PC-3 (cell line): ENCODE data around the gene CLUH. TPM values are rescaled to one million over a fixed set of nuclear protein-coding genes. Genes with fewer than 3 reads are reported as not detected.

ENCODE experiments used
- ATAC-seq: fragments of 200-7000 bp; cut with Tn5 transposase; 2 replicates; pipeline ENCODE4 v1.9.1; 2020; ENCODE audit warnings: mild to moderate bottlenecking, moderate library complexity
- BruUV-seq: library from RNA; stranded (reverse); fragments of 400-500 nt; replicated peaks from 2 replicates; lab custom pipeline; 2021; lab: Mats Ljungman, UMichigan
- CTCF ChIA-PET: fragments of 300-600 bp; sonication (Branson Sonifier 250); formaldehyde crosslinking; loops from one replicate; lab custom pipeline; 2022; ENCODE audit warnings: antibody characterized with exemption; lab: Charles Lee
- POLR2A ChIA-PET: fragments of 300-600 bp; sonication (Branson Sonifier 250); formaldehyde crosslinking; loops from one replicate; lab custom pipeline; 2022; ENCODE audit warnings: antibody characterized with exemption; ENCODE audit not compliant: unreplicated experiment; lab: Charles Lee
- DNase-seq: peaks from one replicate; pipeline ENCODE4 v3.0.0-alpha.2; 2015
- H2AFZ ChIP-seq: fragments of 300-600 bp; sonication (generic); 2 replicates; pipeline ENCODE4 v1.6.0; 2016; ENCODE audit warnings: antibody characterized with exemption, low read length
- H3F3A ChIP-seq: fragments of 300-600 bp; sonication (generic); one replicate; pipeline ENCODE4 v1.6.0; 2017; ENCODE audit warnings: antibody characterized with exemption, low read length, control low read depth, mild to moderate bottlenecking; ENCODE audit not compliant: unreplicated experiment
- H3K27ac ChIP-seq: fragments of 300-600 bp; sonication (generic); 2 replicates; pipeline ENCODE4 v1.5.1; 2016; ENCODE audit warnings: mild to moderate bottlenecking, low read length
- H3K27me3 ChIP-seq: fragments of 300-600 bp; sonication (generic); 2 replicates; pipeline ENCODE4 v1.6.1; 2016; ENCODE audit warnings: low read length, mixed read lengths
- H3K36me3 ChIP-seq: fragments of 300-600 bp; sonication (generic); 2 replicates; pipeline ENCODE4 v1.6.1; 2016; ENCODE audit warnings: low read depth, mixed run types, low read length, mixed read lengths
- H3K4me1 ChIP-seq: fragments of 300-600 bp; sonication (generic); 2 replicates; pipeline ENCODE4 v1.5.1; 2016; ENCODE audit warnings: low read length; ENCODE audit not compliant: insufficient read depth
- H3K4me2 ChIP-seq: fragments of 300-600 bp; sonication (generic); 2 replicates; pipeline ENCODE4 v1.6.0; 2016; ENCODE audit warnings: low read length
- H3K4me3 ChIP-seq: fragments of 300-600 bp; sonication (generic); 2 replicates; pipeline ENCODE4 v1.5.1; 2016; ENCODE audit warnings: mild to moderate bottlenecking, low read length, mixed read lengths
- H3K79me2 ChIP-seq: fragments of 300-600 bp; sonication (generic); 2 replicates; pipeline ENCODE4 v1.6.1; 2017; ENCODE audit warnings: low read length, mixed read lengths
- H3K9ac ChIP-seq: fragments of 300-600 bp; sonication (generic); 2 replicates; pipeline ENCODE4 v1.6.0; 2016; ENCODE audit warnings: mild to moderate bottlenecking, low read length
- H3K9me2 ChIP-seq: fragments of 300-600 bp; sonication (generic); replicated peaks from 2 replicates; pipeline ENCODE4 v1.6.1; 2016; ENCODE audit warnings: mixed run types, low read length, mixed read lengths
- H3K9me3 ChIP-seq: fragments of 300-600 bp; sonication (generic); 2 replicates; pipeline ENCODE4 v1.6.1; 2016; ENCODE audit warnings: low read length, mixed read lengths
- H4K20me1 ChIP-seq: fragments of 300-600 bp; sonication (generic); 2 replicates; pipeline ENCODE4 v1.6.1; 2016; ENCODE audit warnings: low read length, mixed read lengths
- EZH2 ChIP-seq: fragments of 300-600 bp; sonication (generic); IDR thresholded peaks from one replicate; pipeline ENCODE4 v1.6.1; 2017; ENCODE audit warnings: antibody characterized with exemption, mild to moderate bottlenecking, low read length; ENCODE audit not compliant: unreplicated experiment
- EZH2phosphoT487 ChIP-seq: fragments of 300-600 bp; sonication (generic); IDR thresholded peaks from 2 replicates; pipeline ENCODE4 v1.6.1; 2018; ENCODE audit warnings: mild to moderate bottlenecking, antibody characterized with exemption, low read length, borderline replicate concordance
- intact Hi-C: fragments of 100-400 bp; cut with micrococcal nuclease; formaldehyde crosslinking; loops from 2 replicates; pipeline ENCODE4 v1.9.0; 2023
- total RNA-seq: library from RNA; depleted of rRNA; stranded (reverse); fragments of >200 nt; gene quantifications from 2 replicates; pipeline ENCODE4 v1.2.3, GENCODE V29; 2014
- TF ChIP-seq, protein P1 (sequence below): fragments of 300-600 bp; sonication (generic); conservative IDR thresholded peaks from 2 replicates; pipeline ENCODE4 v1.5.1; 2017; ENCODE audit warnings: antibody characterized with exemption, low read depth, mild to moderate bottlenecking, low read length

The CLUH gene
- total RNA-seq, 1 experiment from 2014 or later: 108 TPM

DNA sequence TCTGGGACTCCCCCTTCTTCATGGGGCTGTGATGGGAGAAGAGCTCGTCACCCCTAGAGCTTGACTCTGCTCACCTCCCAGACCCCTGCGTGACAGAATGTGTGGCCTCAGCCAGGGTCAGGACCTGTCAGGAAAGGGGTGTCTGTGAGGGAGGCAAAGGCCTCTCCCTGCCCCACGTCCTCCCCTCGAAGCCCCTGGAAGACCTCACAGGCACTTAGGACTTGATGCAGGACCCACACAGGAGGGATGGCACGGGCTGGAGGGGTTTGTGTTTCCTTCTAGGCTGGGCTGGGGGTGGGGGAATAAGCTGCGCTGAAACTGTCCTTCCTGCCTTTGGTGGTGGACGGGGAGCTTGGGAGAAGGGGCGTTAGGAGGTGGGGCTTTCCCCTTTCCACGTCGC, 11.0 kb upstream of the CLUH start:
- no peak for TF ChIP-seq EZH2
- TF ChIP-seq, protein P1, sequence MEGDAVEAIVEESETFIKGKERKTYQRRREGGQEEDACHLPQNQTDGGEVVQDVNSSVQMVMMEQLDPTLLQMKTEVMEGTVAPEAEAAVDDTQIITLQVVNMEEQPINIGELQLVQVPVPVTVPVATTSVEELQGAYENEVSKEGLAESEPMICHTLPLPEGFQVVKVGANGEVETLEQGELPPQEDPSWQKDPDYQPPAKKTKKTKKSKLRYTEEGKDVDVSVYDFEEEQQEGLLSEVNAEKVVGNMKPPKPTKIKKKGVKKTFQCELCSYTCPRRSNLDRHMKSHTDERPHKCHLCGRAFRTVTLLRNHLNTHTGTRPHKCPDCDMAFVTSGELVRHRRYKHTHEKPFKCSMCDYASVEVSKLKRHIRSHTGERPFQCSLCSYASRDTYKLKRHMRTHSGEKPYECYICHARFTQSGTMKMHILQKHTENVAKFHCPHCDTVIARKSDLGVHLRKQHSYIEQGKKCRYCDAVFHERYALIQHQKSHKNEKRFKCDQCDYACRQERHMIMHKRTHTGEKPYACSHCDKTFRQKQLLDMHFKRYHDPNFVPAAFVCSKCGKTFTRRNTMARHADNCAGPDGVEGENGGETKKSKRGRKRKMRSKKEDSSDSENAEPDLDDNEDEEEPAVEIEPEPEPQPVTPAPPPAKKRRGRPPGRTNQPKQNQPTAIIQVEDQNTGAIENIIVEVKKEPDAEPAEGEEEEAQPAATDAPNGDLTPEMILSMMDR: no peak
- no peak for TF ChIP-seq EZH2phosphoT487
- ATAC-seq: no peak
- Histone ChIP-seq H3K4me3 (no peak overlapping the region), H3K4me2 (no peak overlapping the region), H2AFZ (no peak overlapping the region), H3K79me2 (0 out of 2 replicates have a peak, but pooled peaks cover 4% of the 10 kb centered on the region), H3F3A (no peaks in the 10 kb centered on the region), H3K27me3 (no peaks in the 10 kb centered on the region), H3K27ac (no peak overlapping the region), H3K4me1 (no peaks in the 10 kb centered on the region), H3K9ac (no peak overlapping the region), H4K20me1 (no peaks in the 10 kb centered on the region), H3K9me2 (no peaks in the 10 kb centered on the region), H3K36me3 (no peaks in the 10 kb centered on the region), H3K9me3 (no peaks in the 10 kb centered on the region)
- no peak for DNase-seq
- BruUV-seq: no TSS peak
- CTCF ChIA-PET: no interaction called here
- intact Hi-C loops: no loop called here
- POLR2A ChIA-PET: no interaction called here

DNA sequence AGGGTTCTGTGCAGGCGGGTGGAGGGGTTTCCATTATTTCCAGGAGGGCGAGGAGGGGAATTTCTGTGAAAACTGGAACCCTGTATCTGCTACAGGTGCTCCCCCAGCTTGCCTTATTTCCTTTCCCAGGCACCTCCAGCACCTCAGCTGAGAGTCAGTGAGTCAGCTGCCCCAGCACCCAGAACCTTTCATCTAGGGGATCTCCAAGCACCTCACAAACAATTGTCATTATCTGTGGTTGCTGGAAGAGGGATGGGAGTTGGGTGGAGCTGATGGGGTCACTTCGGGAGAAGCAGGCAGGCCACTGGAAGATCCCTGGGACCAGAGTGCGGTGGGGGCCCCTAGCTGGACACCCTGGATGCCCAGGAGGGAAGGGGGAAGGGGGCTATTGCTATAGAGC, 10.0 kb upstream of the CLUH start:
- intact Hi-C loops: no loop called here
- no peak for ATAC-seq

DNA sequence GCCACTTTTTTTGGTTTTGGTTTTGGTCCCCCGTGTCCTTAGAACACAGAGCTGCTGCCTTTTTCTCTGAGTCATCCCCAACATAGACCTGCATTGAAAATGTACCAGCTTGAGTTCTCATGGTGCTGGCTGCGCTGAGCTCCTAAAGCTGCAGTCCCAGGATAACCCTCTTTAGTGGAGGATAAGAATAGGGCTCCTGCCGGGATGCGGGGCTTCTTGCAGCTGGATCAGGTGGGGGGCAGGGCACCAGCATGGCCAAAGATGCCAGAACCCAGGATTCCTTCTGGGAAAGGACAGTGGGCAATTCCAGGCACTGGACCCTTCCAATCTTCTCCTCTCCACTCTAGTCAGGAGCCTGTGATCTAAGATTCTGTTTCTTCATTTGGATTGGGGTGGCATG, 8.3 kb upstream of the CLUH start:
- TF ChIP-seq EZH2 (no peak), EZH2phosphoT487 (no peak)
- TF ChIP-seq, protein P1: no peak
- H3K4me1 ChIP-seq: no peaks in the 10 kb centered on the region
- H3K9me3 ChIP-seq: no peaks in the 10 kb centered on the region
- DNase-seq (no peak), ATAC-seq (no peak)
- H3K27ac ChIP-seq: no peak overlapping the region
- CTCF ChIA-PET: no interaction called here
- H4K20me1 ChIP-seq: no peaks in the 10 kb centered on the region
- H3K79me2 ChIP-seq: no peaks in the 10 kb centered on the region
- H3F3A ChIP-seq: no peaks in the 10 kb centered on the region
- H2AFZ ChIP-seq: no peak overlapping the region
- no peaks in the 10 kb centered on the region for H3K9me2 ChIP-seq
- no TSS peak for BruUV-seq
- no peaks in the 10 kb centered on the region for H3K36me3 ChIP-seq
- POLR2A ChIA-PET: no interaction called here
- H3K4me2 ChIP-seq: no peak overlapping the region
- H3K4me3 ChIP-seq: no peak overlapping the region
- H3K27me3 ChIP-seq: no peaks in the 10 kb centered on the region
- no peak overlapping the region for H3K9ac ChIP-seq
- intact Hi-C loops: no loop called here

More for the DNA sequence above, 10.0 kb upstream of the CLUH start:
- no TSS peak for BruUV-seq
- Histone ChIP-seq H3K36me3 (no peaks in the 10 kb centered on the region), H4K20me1 (no peaks in the 10 kb centered on the region), H3K27me3 (no peaks in the 10 kb centered on the region), H3K4me2 (no peak overlapping the region), H3K4me1 (no peaks in the 10 kb centered on the region), H3K9me3 (no peaks in the 10 kb centered on the region), H3K9ac (no peak overlapping the region), H3K27ac (no peak overlapping the region), H3F3A (no peaks in the 10 kb centered on the region), H3K4me3 (no peak overlapping the region), H3K79me2 (0 out of 2 replicates have a peak, but pooled peaks cover 4% of the 10 kb centered on the region), H2AFZ (no peak overlapping the region), H3K9me2 (no peaks in the 10 kb centered on the region)
- TF ChIP-seq, protein P1: no peak
- TF ChIP-seq EZH2 (no peak), EZH2phosphoT487 (no peak)
- no peak for DNase-seq
- ChIA-PET POLR2A (no interaction called here), CTCF (no interaction called here)
